Bronchial epithelial cell (primary cell): ENCODE data around the gene AK8. TPM values are rescaled to one million over a fixed set of nuclear protein-coding genes. Genes with fewer than 3 reads are reported as not detected.

Source experiments
- DNase-seq: peaks from one replicate; pipeline ENCODE4 v3.0.0-alpha.2; 2010; ENCODE audit warnings: low read depth
- FAIRE-seq: peaks from 2 replicates; lab custom pipeline; 2011; peaks lifted over from hg19 to GRCh38; lab: Jason Lieb, UNC
- H3K27me3 ChIP-seq: 2 replicates; pipeline ENCODE4 v1.5.1; 2011; ENCODE audit warnings: low read length; ENCODE audit not compliant: control insufficient read depth, insufficient read depth
- H3K36me3 ChIP-seq: 2 replicates; pipeline ENCODE4 v1.5.1; 2011; ENCODE audit warnings: low read length; ENCODE audit not compliant: control insufficient read depth, insufficient read depth
- H3K4me3 ChIP-seq: 2 replicates; pipeline ENCODE4 v1.5.1; 2011; ENCODE audit warnings: mild to moderate bottlenecking, low read depth, low read length, control low read depth
- CTCF ChIP-seq: IDR thresholded peaks from 2 replicates; pipeline ENCODE4 v1.5.1; 2011; ENCODE audit warnings: mild to moderate bottlenecking, moderate library complexity, low read length, control low read depth, inconsistent platforms; ENCODE audit not compliant: insufficient read depth, severe bottlenecking
- total RNA-seq: library from RNA; depleted of rRNA; stranded (reverse); fragments of >200 nt; gene quantifications from 2 replicates; pipeline ENCODE4 v1.2.1, GENCODE V29; 2014

AK8 gene
- total RNA-seq, 1 donor from 2014 or later, result not detected

- TF ChIP-seq CTCF, result no peak
- FAIRE-seq, result peak; percentile 88
Observed at GRCh38 chr9:132826621-132827365, 51.3 kb downstream of the AK8 start.

GRCh38 chr9:132826131-132826530 is 52.0 kb downstream of the AK8 start:
- DNase-seq, result no peak
- Histone ChIP-seq H3K27me3 (peaks cover 1% of the 10 kb centered on the region), H3K4me3 (no peak overlapping the region), H3K36me3 (no peaks in the 10 kb centered on the region)
- no peak for FAIRE-seq
- no peak for TF ChIP-seq CTCF

More at GRCh38 chr9:132826621-132827365, 51.3 kb downstream of the AK8 start:
- no peak for DNase-seq
- Histone ChIP-seq H3K27me3 (peaks cover 1% of the 10 kb centered on the region), H3K4me3 (no peak overlapping the region), H3K36me3 (no peaks in the 10 kb centered on the region)

GRCh38 chr9:132825430-132825829 is 52.7 kb downstream of the AK8 start:
- Histone ChIP-seq H3K36me3 (no peaks in the 10 kb centered on the region), H3K27me3 (peaks cover 1% of the 10 kb centered on the region), H3K4me3 (no peak overlapping the region)
- FAIRE-seq (no peak), DNase-seq (no peak)
- no peak for TF ChIP-seq CTCF

- FAIRE-seq (no peak), DNase-seq (no peak)
- Histone ChIP-seq H3K27me3 (peaks cover 1% of the 10 kb centered on the region), H3K36me3 (no peaks in the 10 kb centered on the region), H3K4me3 (no peak overlapping the region)
- TF ChIP-seq CTCF, result no peak
Observed at GRCh38 chr9:132824951-132825350, 53.1 kb downstream of the AK8 start.

GRCh38 chr9:132824151-132824550 is 53.9 kb downstream of the AK8 start:
- no peak for TF ChIP-seq CTCF

More at GRCh38 chr9:132824151-132824550, 53.9 kb downstream of the AK8 start:
- peaks cover 1% of the 10 kb centered on the region for H3K27me3 ChIP-seq
- no peak overlapping the region for H3K4me3 ChIP-seq
- no peaks in the 10 kb centered on the region for H3K36me3 ChIP-seq
- no peak for FAIRE-seq
- no peak for DNase-seq
